ENCODE results near the gene YIPF7. TPM values are rescaled to one million over a fixed set of nuclear protein-coding genes. Genes with fewer than 3 reads are reported as not detected.
A peak's percentile ranks its signal among the peaks of the same experiment; 100 is the strongest.

Gene YIPF7
- total and polyA plus RNA-seq, 7 experiments from 2014 or later = not detected

GRCh38 chr4:44632089-44632488, 19.3 kb downstream of the YIPF7 start:
- H3K36me3 Mint-ChIP-seq = no peaks in the 10 kb centered on the region
- H3K9me3 Mint-ChIP-seq = no peaks in the 10 kb centered on the region
- no peaks in the 10 kb centered on the region for H3K9me3 ChIP-seq (ENCODE audit: control insufficient read depth in 2 of 3, low read length in 3 of 3)
- DNase-seq = no peak
- ChIA-PET POLR2A (no interaction called here), CTCF (no interaction called here)
- ATAC-seq = no peak
- H3K27ac ChIP-seq (ENCODE audit: low read depth, low read length) = no peak overlapping the region
- H3K27ac Mint-ChIP-seq = no peak overlapping the region
- H3K4me3 ChIP-seq (ENCODE audit: low read length) = no peak overlapping the region
- peaks cover 0 to 4% (median 0%) of the 10 kb centered on the region in 7 donors for H3K4me1 Mint-ChIP-seq
- intact Hi-C loops (cut with micrococcal nuclease) = no loop called here
- no peaks in the 10 kb centered on the region for H3K4me1 ChIP-seq (ENCODE audit: control insufficient read depth in 2 of 2, insufficient read depth in 2 of 2, low read length in 2 of 2)
- no peaks in the 10 kb centered on the region for H3K27me3 ChIP-seq (ENCODE audit: control insufficient read depth in 2 of 2, insufficient read depth in 2 of 2, low read length in 2 of 2)
- no peak overlapping the region for H3K4me3 Mint-ChIP-seq
- H3K36me3 ChIP-seq (ENCODE audit: control insufficient read depth in 2 of 3, insufficient read depth in 3 of 3, low read length in 3 of 3) = no peaks in the 10 kb centered on the region
- peaks cover 0 to 10% (median 8%) of the 10 kb centered on the region in 5 donors for H3K27me3 Mint-ChIP-seq

- ATAC-seq (peak; percentile 85), DNase-seq (peak in 8 of 9 donors; percentile 11 to 46 (median 31))
- Mint-ChIP-seq H3K9me3 (no peaks in the 10 kb centered on the region), H3K36me3 (no peaks in the 10 kb centered on the region), H3K27me3 (peaks cover 0 to 4% (median 0%) of the 10 kb centered on the region in 5 donors), H3K27ac (no peak overlapping the region), H3K4me1 (peaks cover 0 to 4% (median 0%) of the 10 kb centered on the region in 7 donors), H3K4me3 (no peak overlapping the region)
- no peaks in the 10 kb centered on the region for H3K36me3 ChIP-seq (ENCODE audit: control insufficient read depth in 2 of 3, insufficient read depth in 3 of 3, low read length in 3 of 3)
- no peaks in the 10 kb centered on the region for H3K9me3 ChIP-seq (ENCODE audit: control insufficient read depth in 2 of 3, low read length in 3 of 3)
- H3K4me3 ChIP-seq (ENCODE audit: low read length) = no peak overlapping the region
- intact Hi-C loops (cut with micrococcal nuclease) = loop anchor here (1.0 to 10.0 kb wide), 5 partner anchors 49 to 1635 kb away; partner anchors contain the start of genes GUF1 (in 1 of the 2) and KCTD8 (in 1 of the 2)
- ChIA-PET POLR2A (no interaction called here), CTCF (interaction anchor here (1.0 kb wide), 1 partner anchor 15 kb away, joined by 3 read pairs; no protein-coding TSS in a partner anchor)
- H3K27me3 ChIP-seq (ENCODE audit: control insufficient read depth in 2 of 2, insufficient read depth in 2 of 2, low read length in 2 of 2) = no peaks in the 10 kb centered on the region
- H3K27ac ChIP-seq (ENCODE audit: low read depth, low read length) = no peak overlapping the region
- H3K4me1 ChIP-seq (ENCODE audit: control insufficient read depth in 2 of 2, insufficient read depth in 2 of 2, low read length in 2 of 2) = no peaks in the 10 kb centered on the region
Observed at GRCh38 chr4:44629280-44629866, 22.1 kb downstream of the YIPF7 start.

GRCh38 chr4:44623676-44624075, 27.7 kb downstream of the YIPF7 start:
- ATAC-seq (no peak), DNase-seq (no peak)
- intact Hi-C loops (cut with micrococcal nuclease) = loop anchor here in 1 of 2 donors (10.0 kb wide), 1 partner anchor 1629 kb away; no protein-coding TSS in a partner anchor
- H3K27ac Mint-ChIP-seq = no peak overlapping the region
- Histone ChIP-seq H3K27ac (ENCODE audit: low read depth, low read length) (no peak overlapping the region), H3K4me1 (ENCODE audit: control insufficient read depth in 2 of 2, insufficient read depth in 2 of 2, low read length in 2 of 2) (no peaks in the 10 kb centered on the region), H3K9me3 (ENCODE audit: control insufficient read depth in 2 of 3, low read length in 3 of 3) (no peaks in the 10 kb centered on the region), H3K4me3 (ENCODE audit: low read length) (no peak overlapping the region), H3K36me3 (ENCODE audit: control insufficient read depth in 2 of 3, insufficient read depth in 3 of 3, low read length in 3 of 3) (no peaks in the 10 kb centered on the region), H3K27me3 (ENCODE audit: control insufficient read depth in 2 of 2, insufficient read depth in 2 of 2, low read length in 2 of 2) (no peaks in the 10 kb centered on the region)
- no peaks in the 10 kb centered on the region for H3K27me3 Mint-ChIP-seq
- H3K4me1 Mint-ChIP-seq = no peaks in the 10 kb centered on the region
- no peak overlapping the region for H3K4me3 Mint-ChIP-seq
- ChIA-PET POLR2A (no interaction called here), CTCF (no interaction called here)
- H3K9me3 Mint-ChIP-seq = no peaks in the 10 kb centered on the region
- H3K36me3 Mint-ChIP-seq = no peaks in the 10 kb centered on the region

GRCh38 chr4:44616621-44617020, 34.8 kb downstream of the YIPF7 start:
- Mint-ChIP-seq H3K27ac (no peak overlapping the region), H3K4me3 (no peak overlapping the region), H3K27me3 (peaks cover 0 to 11% (median 4%) of the 10 kb centered on the region in 5 donors), H3K36me3 (no peaks in the 10 kb centered on the region), H3K9me3 (peaks cover 0 to 2% (median 0%) of the 10 kb centered on the region in 11 donors), H3K4me1 (no peaks in the 10 kb centered on the region)
- H3K36me3 ChIP-seq (ENCODE audit: control insufficient read depth in 2 of 3, insufficient read depth in 3 of 3, low read length in 3 of 3) = no peaks in the 10 kb centered on the region
- intact Hi-C loops (cut with micrococcal nuclease) = no loop called here
- no peak for ATAC-seq
- no peaks in the 10 kb centered on the region for H3K4me1 ChIP-seq (ENCODE audit: control insufficient read depth in 2 of 2, insufficient read depth in 2 of 2, low read length in 2 of 2)
- CTCF ChIA-PET = no interaction called here
- no peak overlapping the region for H3K4me3 ChIP-seq (ENCODE audit: low read length)
- DNase-seq = no peak
- POLR2A ChIA-PET = no interaction called here
- no peak overlapping the region for H3K27ac ChIP-seq (ENCODE audit: low read depth, low read length)
- no peaks in the 10 kb centered on the region for H3K27me3 ChIP-seq (ENCODE audit: control insufficient read depth in 2 of 2, insufficient read depth in 2 of 2, low read length in 2 of 2)
- H3K9me3 ChIP-seq (ENCODE audit: control insufficient read depth in 2 of 3, low read length in 3 of 3) = no peaks in the 10 kb centered on the region

GRCh38 chr4:44583393-44583792, 68.0 kb downstream of the YIPF7 start:
- no peaks in the 10 kb centered on the region for H3K27me3 ChIP-seq (ENCODE audit: control insufficient read depth in 2 of 2, insufficient read depth in 2 of 2, low read length in 2 of 2)
- Mint-ChIP-seq H3K27me3 (peaks cover 0 to 17% (median 9%) of the 10 kb centered on the region in 5 donors), H3K4me3 (no peak overlapping the region), H3K27ac (no peak overlapping the region), H3K36me3 (peaks cover 0 to 9% (median 0%) of the 10 kb centered on the region in 5 donors), H3K9me3 (peaks cover 0 to 35% (median 11%) of the 10 kb centered on the region in 11 donors), H3K4me1 (no peaks in the 10 kb centered on the region)
- no peaks in the 10 kb centered on the region for H3K9me3 ChIP-seq (ENCODE audit: control insufficient read depth in 2 of 3, low read length in 3 of 3)
- intact Hi-C loops (cut with micrococcal nuclease) = no loop called here
- no peak for DNase-seq
- ChIA-PET CTCF (interaction anchor here (0.7 kb wide), 1 partner anchor 27 kb away, joined by 3 read pairs; no protein-coding TSS in a partner anchor), POLR2A (no interaction called here)
- H3K27ac ChIP-seq (ENCODE audit: low read depth, low read length) = no peak overlapping the region
- H3K4me3 ChIP-seq (ENCODE audit: low read length) = no peak overlapping the region
- ATAC-seq = no peak
- no peaks in the 10 kb centered on the region for H3K4me1 ChIP-seq (ENCODE audit: control insufficient read depth in 2 of 2, insufficient read depth in 2 of 2, low read length in 2 of 2)
- H3K36me3 ChIP-seq (ENCODE audit: control insufficient read depth in 2 of 3, insufficient read depth in 3 of 3, low read length in 3 of 3) = no peaks in the 10 kb centered on the region

- no peaks in the 10 kb centered on the region for H3K27me3 ChIP-seq (ENCODE audit: control insufficient read depth in 2 of 2, insufficient read depth in 2 of 2, low read length in 2 of 2)
- Mint-ChIP-seq H3K4me1 (no peaks in the 10 kb centered on the region), H3K9me3 (peaks cover 0 to 29% (median 10%) of the 10 kb centered on the region in 11 donors), H3K27me3 (peaks cover 0 to 16% (median 9%) of the 10 kb centered on the region in 5 donors), H3K4me3 (no peak overlapping the region), H3K27ac (no peak overlapping the region), H3K36me3 (peaks cover 0 to 9% (median 0%) of the 10 kb centered on the region in 5 donors)
- DNase-seq (no peak), ATAC-seq (no peak)
- no peaks in the 10 kb centered on the region for H3K36me3 ChIP-seq (ENCODE audit: control insufficient read depth in 2 of 3, insufficient read depth in 3 of 3, low read length in 3 of 3)
- no peak overlapping the region for H3K4me3 ChIP-seq (ENCODE audit: low read length)
- intact Hi-C loops (cut with micrococcal nuclease) = no loop called here
- POLR2A ChIA-PET = no interaction called here
- no peaks in the 10 kb centered on the region for H3K9me3 ChIP-seq (ENCODE audit: control insufficient read depth in 2 of 3, low read length in 3 of 3)
- H3K4me1 ChIP-seq (ENCODE audit: control insufficient read depth in 2 of 2, insufficient read depth in 2 of 2, low read length in 2 of 2) = no peaks in the 10 kb centered on the region
- CTCF ChIA-PET = no interaction called here
- H3K27ac ChIP-seq (ENCODE audit: low read depth, low read length) = no peak overlapping the region
Observed at GRCh38 chr4:44580231-44580630, 71.2 kb downstream of the YIPF7 start.

- no peak overlapping the region for H3K4me3 ChIP-seq (ENCODE audit: low read length)
- H3K27ac Mint-ChIP-seq = no peak overlapping the region
- no peaks in the 10 kb centered on the region for H3K27me3 ChIP-seq (ENCODE audit: control insufficient read depth in 2 of 2, insufficient read depth in 2 of 2, low read length in 2 of 2)
- H3K27ac ChIP-seq (ENCODE audit: low read depth, low read length) = no peak overlapping the region
- peaks cover 0 to 5% (median 0%) of the 10 kb centered on the region in 5 donors for H3K36me3 Mint-ChIP-seq
- H3K9me3 ChIP-seq (ENCODE audit: control insufficient read depth in 2 of 3, low read length in 3 of 3) = no peaks in the 10 kb centered on the region
- peaks cover 0 to 13% (median 9%) of the 10 kb centered on the region in 5 donors for H3K27me3 Mint-ChIP-seq
- no peak overlapping the region for H3K4me3 Mint-ChIP-seq
- ChIA-PET POLR2A (no interaction called here), CTCF (no interaction called here)
- H3K4me1 ChIP-seq (ENCODE audit: control insufficient read depth in 2 of 2, insufficient read depth in 2 of 2, low read length in 2 of 2) = no peaks in the 10 kb centered on the region
- no peaks in the 10 kb centered on the region for H3K36me3 ChIP-seq (ENCODE audit: control insufficient read depth in 2 of 3, insufficient read depth in 3 of 3, low read length in 3 of 3)
- H3K4me1 Mint-ChIP-seq = no peaks in the 10 kb centered on the region
- ATAC-seq = no peak
- peaks cover 0 to 16% (median 6%) of the 10 kb centered on the region in 11 donors for H3K9me3 Mint-ChIP-seq
- no peak for DNase-seq
- intact Hi-C loops (cut with micrococcal nuclease) = no loop called here
Observed at GRCh38 chr4:44578954-44579353, 72.5 kb downstream of the YIPF7 start.

Measured in naive thymus-derived CD4-positive, alpha-beta T cell (primary cell).